Sigmoid colon (tissue), 7 donors: ENCODE data around the gene HIVEP3. TPM values are rescaled to one million over a fixed set of nuclear protein-coding genes. Genes with fewer than 3 reads are reported as not detected.

ENCODE experiments used
- DNase-seq: peaks from one replicate; pipeline ENCODE4 v3.0.0-alpha.2; 2019
- H3K27ac ChIP-seq, 4 donors: fragments of 200-600 bp; sonication (generic); one replicate each; pipeline ENCODE4 v1.5.1; 2016 to 2019; ENCODE audit warnings: mild to moderate bottlenecking in 1 of 4
- H3K27me3 ChIP-seq, 3 donors: fragments of 200-600 bp; sonication (generic); one replicate each; pipeline ENCODE4 v1.5.1; 2019; ENCODE audit warnings: mild to moderate bottlenecking in 1 of 3
- H3K36me3 ChIP-seq, 4 donors: fragments of 200-600 bp; sonication (generic); one replicate each; pipeline ENCODE4 v1.5.1; 2016 to 2019
- H3K4me1 ChIP-seq, 4 donors: fragments of 200-600 bp; sonication (generic); one replicate each; pipeline ENCODE4 v1.5.1; 2017 to 2019
- H3K4me3 ChIP-seq, 4 donors: fragments of 200-600 bp; sonication (generic); one replicate each; pipeline ENCODE4 v1.5.1; 2017 to 2019; ENCODE audit warnings: mild to moderate bottlenecking in 2 of 4, moderate library complexity in 1 of 4
- H3K9me3 ChIP-seq, 4 donors: fragments of 200-600 bp in 3 of 4; sonication (generic) in 3 of 4; one replicate each; pipeline versions ENCODE4 v1.5.1 to v1.6.1; 2013 to 2019
- CTCF ChIP-seq, 4 experiments: fragments of 450-650 bp in 3 of 4; fragments of 200-600 bp in 1 of 4; IDR thresholded peaks; one replicate each; pipeline ENCODE4 v1.5.1; 2016 to 2019; ENCODE audit warnings: antibody characterized with exemption in 4 of 4, mild to moderate bottlenecking in 3 of 4, moderate library complexity in 2 of 4
- EP300 ChIP-seq, 4 donors: sonication (generic); formaldehyde crosslinking; IDR thresholded peaks; one replicate each; pipeline ENCODE4 v1.6.1; 2017; ENCODE audit warnings: antibody characterized with exemption in 4 of 4
- POLR2A ChIP-seq, 2 donors: fragments of 450-650 bp; IDR thresholded peaks; one replicate each; pipeline ENCODE4 v1.6.1; 2016; ENCODE audit warnings: antibody characterized with exemption in 2 of 2, mild to moderate bottlenecking in 2 of 2, moderate library complexity in 2 of 2
- POLR2AphosphoS5 ChIP-seq, 4 donors: sonication (generic); formaldehyde crosslinking; IDR thresholded peaks; one replicate each; pipeline ENCODE4 v1.6.1; 2017; ENCODE audit warnings: antibody characterized with exemption in 4 of 4
- WGBS, 2 donors: extraction: QIAGEN DNeasy Blood & Tissue Kit; methylation state at CpG; one replicate each; pipeline ENCODE4 v1.1.7; 2013; 5-methylcytosine and 5-hydroxymethylcytosine counted together
- intact Hi-C: fragments of 100-400 bp; cut with DNase I; formaldehyde crosslinking; loops from one replicate; pipeline ENCODE4 v1.15.1; 2023
- polyA plus RNA-seq, 3 donors: library from polyadenylated mRNA; stranded (reverse); fragments of 200-250 nt; gene quantifications; one replicate each; pipeline ENCODE4 v1.2.3, GENCODE V29; 2013
- total RNA-seq, 4 donors: library from RNA; depleted of rRNA; stranded (reverse); fragments of >200 nt; gene quantifications; one replicate each; pipeline ENCODE4 v1.1.0, GENCODE V29; 2016
- donor health status: healthy with polysubstance abuse.
- donor health status: Bipolar disorder and iron deficiency.
- donor health status: healthy.

The HIVEP3 gene
- total and polyA plus RNA-seq, 7 donors, result 1.4 to 7.8 (median 3.2) TPM

GRCh38 chr1:41528726-41529605 is 389.8 kb downstream of the HIVEP3 start:
- H3K36me3 ChIP-seq, result no peaks in the 10 kb centered on the region
- H3K27me3 ChIP-seq, result no peaks in the 10 kb centered on the region
- peak; percentile 20 for DNase-seq
- H3K4me1 ChIP-seq, result no peaks in the 10 kb centered on the region
- no peaks in the 10 kb centered on the region for H3K9me3 ChIP-seq
- intact Hi-C loops, result no loop called here
- H3K27ac ChIP-seq, result no peak overlapping the region
- TF ChIP-seq POLR2AphosphoS5 (IDR thresholded peaks at IDR 0.05) (no peak), EP300 (IDR thresholded peaks at IDR 0.05) (no peak), CTCF (IDR thresholded peaks at IDR 0.05) (no peak), POLR2A (IDR thresholded peaks at IDR 0.05) (no peak)
- no peak overlapping the region for H3K4me3 ChIP-seq
- 62 to 77% methylated on average over 7 of the region's 7 CpGs for WGBS, 2 donors

GRCh38 chr1:41528106-41528505 is 390.6 kb downstream of the HIVEP3 start:
- DNase-seq, result peak; percentile 46
- intact Hi-C loops, result no loop called here
- Histone ChIP-seq H3K36me3 (no peaks in the 10 kb centered on the region), H3K9me3 (no peaks in the 10 kb centered on the region), H3K27ac (no peak overlapping the region), H3K4me3 (no peak overlapping the region), H3K27me3 (no peaks in the 10 kb centered on the region), H3K4me1 (no peaks in the 10 kb centered on the region)
- WGBS, 2 donors, result 69 to 90% methylated on average over 3 of the region's 3 CpGs
- TF ChIP-seq POLR2AphosphoS5 (IDR thresholded peaks at IDR 0.05), result no peak

GRCh38 chr1:41526956-41527561 is 391.7 kb downstream of the HIVEP3 start:
- no peaks in the 10 kb centered on the region for H3K4me1 ChIP-seq
- DNase-seq, result no peak
- no peak overlapping the region for H3K4me3 ChIP-seq
- WGBS, 2 donors, result 87 to 97% methylated on average over 4 of the region's 4 CpGs
- no peaks in the 10 kb centered on the region for H3K27me3 ChIP-seq
- H3K9me3 ChIP-seq, result no peaks in the 10 kb centered on the region
- intact Hi-C loops, result no loop called here
- H3K36me3 ChIP-seq, result no peaks in the 10 kb centered on the region
- TF ChIP-seq EP300 (IDR thresholded peaks at IDR 0.05) (no peak), POLR2AphosphoS5 (IDR thresholded peaks at IDR 0.05) (no peak), POLR2A (IDR thresholded peaks at IDR 0.05) (no peak), CTCF (IDR thresholded peaks at IDR 0.05) (no peak)
- H3K27ac ChIP-seq, result no peak overlapping the region

GRCh38 chr1:41525891-41526587 is 392.7 kb downstream of the HIVEP3 start:
- Histone ChIP-seq H3K4me3 (no peak overlapping the region), H3K9me3 (no peaks in the 10 kb centered on the region), H3K36me3 (no peaks in the 10 kb centered on the region), H3K4me1 (no peaks in the 10 kb centered on the region), H3K27ac (no peak overlapping the region), H3K27me3 (no peaks in the 10 kb centered on the region)
- TF ChIP-seq POLR2A (IDR thresholded peaks at IDR 0.05) (no peak), POLR2AphosphoS5 (IDR thresholded peaks at IDR 0.05) (no peak), CTCF (IDR thresholded peaks at IDR 0.05) (no peak), EP300 (IDR thresholded peaks at IDR 0.05) (no peak)
- intact Hi-C loops, result no loop called here
- 56 to 88% methylated on average over 18 of the region's 18 CpGs for WGBS, 2 donors
- no peak for DNase-seq
